Cardiac fibroblast (primary cell): ENCODE data around the gene NRSN2.

Experiments
- DNase-seq, 2 donors: peaks; one replicate each; pipeline versions ENCODE4 v3.0.0 to v3.0.0-alpha.2; 2010; ENCODE audit warnings: low read depth in 2 of 2
- H3K4me3 ChIP-seq, 2 donors: replicated peaks in 1 of 2; 1 replicate in 1 of 2; 2 replicates in 1 of 2; pipeline ENCODE4 v1.5.1; 2011; ENCODE audit warnings: low read depth in 2 of 2, low read length in 2 of 2, mild to moderate bottlenecking in 2 of 2, moderate library complexity in 1 of 2
- TF ChIP-seq, protein P1 (sequence below): IDR thresholded peaks from one replicate; pipeline ENCODE4 v1.5.1; 2011; ENCODE audit warnings: low read depth, mild to moderate bottlenecking, low read length, inconsistent platforms

The NRSN2 gene

DNA sequence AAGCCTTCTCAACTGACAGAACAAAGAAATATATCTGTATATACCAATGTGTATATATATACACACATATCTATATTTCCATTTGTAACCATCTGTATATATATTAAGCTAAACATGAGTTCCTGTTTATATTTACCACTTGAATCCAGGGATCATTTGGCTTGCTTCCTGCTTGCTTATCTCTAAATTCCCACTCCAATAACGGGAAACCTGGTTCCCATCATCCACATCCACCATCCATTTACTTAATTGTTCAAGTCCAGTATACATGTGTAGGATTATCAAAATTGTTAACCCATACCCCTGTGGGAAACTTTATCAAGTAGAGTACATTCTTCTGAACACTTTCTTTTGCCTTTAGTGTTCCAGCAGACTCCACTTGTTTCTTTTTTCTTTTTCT, 34.0 kb upstream of the NRSN2 start:
- TF ChIP-seq, protein P1, sequence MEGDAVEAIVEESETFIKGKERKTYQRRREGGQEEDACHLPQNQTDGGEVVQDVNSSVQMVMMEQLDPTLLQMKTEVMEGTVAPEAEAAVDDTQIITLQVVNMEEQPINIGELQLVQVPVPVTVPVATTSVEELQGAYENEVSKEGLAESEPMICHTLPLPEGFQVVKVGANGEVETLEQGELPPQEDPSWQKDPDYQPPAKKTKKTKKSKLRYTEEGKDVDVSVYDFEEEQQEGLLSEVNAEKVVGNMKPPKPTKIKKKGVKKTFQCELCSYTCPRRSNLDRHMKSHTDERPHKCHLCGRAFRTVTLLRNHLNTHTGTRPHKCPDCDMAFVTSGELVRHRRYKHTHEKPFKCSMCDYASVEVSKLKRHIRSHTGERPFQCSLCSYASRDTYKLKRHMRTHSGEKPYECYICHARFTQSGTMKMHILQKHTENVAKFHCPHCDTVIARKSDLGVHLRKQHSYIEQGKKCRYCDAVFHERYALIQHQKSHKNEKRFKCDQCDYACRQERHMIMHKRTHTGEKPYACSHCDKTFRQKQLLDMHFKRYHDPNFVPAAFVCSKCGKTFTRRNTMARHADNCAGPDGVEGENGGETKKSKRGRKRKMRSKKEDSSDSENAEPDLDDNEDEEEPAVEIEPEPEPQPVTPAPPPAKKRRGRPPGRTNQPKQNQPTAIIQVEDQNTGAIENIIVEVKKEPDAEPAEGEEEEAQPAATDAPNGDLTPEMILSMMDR = no peak
- no peak overlapping the region for H3K4me3 ChIP-seq

DNA sequence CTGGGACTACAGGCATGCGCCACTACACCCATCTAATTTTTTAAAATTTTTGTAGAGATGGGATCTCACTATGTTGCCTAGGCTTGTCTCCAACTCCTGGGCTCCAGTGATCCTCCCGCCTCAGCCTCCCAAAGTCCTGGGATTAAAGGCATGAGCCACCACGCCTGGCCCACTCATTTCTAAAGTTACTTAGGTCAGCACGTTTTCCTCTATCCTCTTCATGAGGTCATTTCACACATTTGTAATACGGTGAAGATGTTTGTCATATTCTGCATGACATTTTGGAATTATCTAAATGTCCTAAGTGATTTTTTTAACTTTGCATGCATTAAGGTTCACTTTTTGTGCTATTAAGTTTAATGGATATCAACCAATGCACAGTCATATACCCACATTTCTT, 33.5 kb upstream of the NRSN2 start:
- H3K4me3 ChIP-seq = no peak overlapping the region
- TF ChIP-seq, protein P1 = no peak
- DNase-seq = no peak

More for the DNA sequence above, 34.0 kb upstream of the NRSN2 start:
- no peak for DNase-seq

DNA sequence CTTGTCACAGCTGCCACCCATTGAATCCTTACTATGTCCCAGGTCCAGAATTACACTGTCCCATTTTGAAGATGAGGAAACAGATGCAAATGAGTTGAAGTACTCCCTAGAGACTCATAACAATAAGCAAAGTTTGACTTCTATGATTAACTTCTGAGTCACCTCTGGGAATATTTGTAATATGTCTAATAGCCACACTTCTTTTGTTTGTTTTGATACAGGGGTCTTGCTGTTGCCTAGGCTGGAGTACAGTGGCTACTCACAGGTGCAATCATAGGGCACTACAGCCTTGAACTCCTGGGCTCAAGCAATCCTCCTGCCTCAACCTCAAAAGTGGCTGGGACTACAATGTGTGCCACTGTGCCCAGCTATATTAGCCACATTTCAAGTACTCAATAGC, 33.0 kb upstream of the NRSN2 start:
- TF ChIP-seq, protein P1 = no peak
- DNase-seq = peak in 1 of 2 donors; percentile 90
- no peak overlapping the region for H3K4me3 ChIP-seq

- peak in 1 of 2 donors; percentile 54 for DNase-seq
- TF ChIP-seq, protein P1 = no peak
- no peak overlapping the region for H3K4me3 ChIP-seq
Observed at GRCh38 chr20:316316-317068, 30.4 kb upstream of the NRSN2 start.

GRCh38 chr20:324177-325044, 22.5 kb upstream of the NRSN2 start:
- peak overlapping the region; percentile 72 to 77 for H3K4me3 ChIP-seq
- TF ChIP-seq, protein P1 = peak; percentile 43
- DNase-seq = peak; percentile 79 to 87

DNA sequence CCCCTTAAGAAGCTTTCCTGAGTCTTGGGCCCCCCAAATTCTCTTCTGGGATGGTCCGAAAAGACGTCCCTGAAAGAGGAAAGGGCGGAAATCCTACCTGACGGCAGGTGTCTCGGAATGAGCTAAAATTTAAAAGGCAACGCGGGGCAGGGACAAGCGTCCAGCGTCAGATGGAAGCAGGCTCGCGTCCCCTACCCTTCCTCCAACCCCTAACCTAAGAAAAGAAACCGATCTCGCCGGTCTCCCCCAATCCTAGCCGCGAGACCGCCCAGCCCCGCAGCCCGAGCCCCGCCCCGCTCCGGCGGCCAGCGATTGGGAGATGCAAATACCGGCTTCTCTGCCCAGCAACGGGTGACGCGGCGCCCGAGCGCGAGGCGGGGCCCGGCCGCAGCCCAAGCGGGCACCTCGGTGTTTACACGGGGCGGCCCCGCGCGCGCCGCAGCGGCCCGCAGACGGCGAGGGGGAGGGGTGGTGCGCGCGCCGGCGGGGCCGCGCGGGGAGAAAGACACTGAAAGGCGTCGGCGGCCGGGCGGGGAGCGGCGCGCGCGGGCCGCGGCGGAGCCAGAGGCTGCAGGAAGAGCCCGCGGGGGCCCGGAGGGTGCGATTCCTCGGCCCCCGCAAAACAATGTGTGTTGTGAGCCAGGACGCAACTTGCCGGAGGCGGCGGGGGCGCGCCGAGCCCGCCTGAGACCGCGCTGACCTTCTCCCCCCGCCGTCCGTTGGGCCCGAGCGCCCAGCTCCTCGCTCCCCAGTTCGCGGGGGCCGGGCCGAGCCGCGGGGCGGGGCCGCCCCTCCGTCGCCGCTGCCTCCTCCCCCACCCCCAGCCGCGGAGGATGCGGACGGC, 21.6 kb upstream of the NRSN2 start, which contains the start of gene SOX12:
Gene SOX12 (plus strand): TSS at position 508 of the 844 bp plus-strand sequence. CDS start 373 bp downstream, outside the sequence.
- H3K4me3 ChIP-seq = peak within 1 kb of the TSS; percentile 72 to 91
- TF ChIP-seq, protein P1 = no peak
- peak; percentile 87 to 95 for DNase-seq
